GM19035 (cell line): ENCODE data around the gene AMBN.

Experiments
- ATAC-seq: cut with Tn5 transposase; IDR thresholded peaks from one replicate; pipeline ENCODE4 v1.9.1; 2021; ENCODE audit not compliant: unreplicated experiment

AMBN gene

GRCh38 chr4:70591955-70592582 lies at the start of gene AMBN:
TSS of gene AMBN (plus strand) at chr4:70592256. CDS start at chr4:70592359, 103 bp downstream.
- ATAC-seq = no peak

- ATAC-seq = no peak
These were observed 47.7 kb upstream of the AMBN start for GRCh38 chr4:70544279-70544868.

GRCh38 chr4:70556856-70557255 lies 35.2 kb upstream of the AMBN start:
- no peak for ATAC-seq

GRCh38 chr4:70559211-70559830 lies 32.7 kb upstream of the AMBN start:
- ATAC-seq = peak; percentile 82

GRCh38 chr4:70559924-70560323 lies 32.1 kb upstream of the AMBN start:
- ATAC-seq = no peak

GRCh38 chr4:70564033-70564432 lies 28.0 kb upstream of the AMBN start:
- ATAC-seq = no peak

- ATAC-seq = no peak
These were observed 21.3 kb upstream of the AMBN start for GRCh38 chr4:70570796-70571195.

GRCh38 chr4:70571772-70572171 lies 20.3 kb upstream of the AMBN start:
- no peak for ATAC-seq

GRCh38 chr4:70575964-70576363 lies 16.1 kb upstream of the AMBN start:
- ATAC-seq = no peak

- no peak for ATAC-seq
These were observed 14.7 kb upstream of the AMBN start for GRCh38 chr4:70577220-70577927.

GRCh38 chr4:70581980-70582379 lies 10.1 kb upstream of the AMBN start:
- no peak for ATAC-seq

GRCh38 chr4:70583952-70584834 lies 7.9 kb upstream of the AMBN start:
- ATAC-seq = no peak

- no peak for ATAC-seq
These were observed 5.2 kb upstream of the AMBN start for GRCh38 chr4:70586841-70587240.

- ATAC-seq = peak; percentile 94
These were observed 2.3 kb upstream of the AMBN start for GRCh38 chr4:70589785-70590184.

- ATAC-seq = no peak
These were observed 2.1 kb downstream of the AMBN start for GRCh38 chr4:70594196-70594595.

GRCh38 chr4:70600305-70600704 lies 8.2 kb downstream of the AMBN start:
- no peak for ATAC-seq

GRCh38 chr4:70600977-70601376 lies 8.9 kb downstream of the AMBN start:
- ATAC-seq = peak; percentile 12

GRCh38 chr4:70601422-70602039 lies 9.5 kb downstream of the AMBN start:
- peak; percentile 99 for ATAC-seq

GRCh38 chr4:70603856-70604255 lies 11.8 kb downstream of the AMBN start:
- ATAC-seq = no peak

GRCh38 chr4:70606459-70606858 lies 14.4 kb downstream of the AMBN start:
- ATAC-seq = no peak
